Measurements from ENCODE around the gene SULT2B1.

SULT2B1 gene

GRCh38 chr19:48632692-48633147 is 80.7 kb downstream of the SULT2B1 start:
- in situ Hi-C loops (cut with MboI; ENCODE audit: low sequenced_read_pairs): no loop called here

GRCh38 chr19:48633148-48634035 is 81.4 kb downstream of the SULT2B1 start:
- in situ Hi-C loops (cut with MboI; ENCODE audit: low sequenced_read_pairs): no loop called here

DNA sequence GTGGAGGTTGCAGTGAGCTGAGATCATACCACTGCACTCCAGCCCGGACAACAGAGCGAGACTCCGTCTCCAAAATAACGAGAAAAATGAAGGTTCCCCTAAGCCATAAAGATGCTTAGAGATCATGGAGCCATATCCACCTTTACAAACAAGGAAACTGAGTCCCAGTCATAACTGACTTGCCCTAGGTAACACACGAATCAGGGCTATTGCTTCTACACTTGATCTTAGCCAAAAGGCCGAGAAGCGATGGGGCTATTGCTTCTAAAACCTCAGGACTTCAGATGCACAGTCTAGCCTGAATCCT is 82.0 kb downstream of the SULT2B1 start:
- in situ Hi-C loops (cut with MboI; ENCODE audit: low sequenced_read_pairs): no loop called here

DNA sequence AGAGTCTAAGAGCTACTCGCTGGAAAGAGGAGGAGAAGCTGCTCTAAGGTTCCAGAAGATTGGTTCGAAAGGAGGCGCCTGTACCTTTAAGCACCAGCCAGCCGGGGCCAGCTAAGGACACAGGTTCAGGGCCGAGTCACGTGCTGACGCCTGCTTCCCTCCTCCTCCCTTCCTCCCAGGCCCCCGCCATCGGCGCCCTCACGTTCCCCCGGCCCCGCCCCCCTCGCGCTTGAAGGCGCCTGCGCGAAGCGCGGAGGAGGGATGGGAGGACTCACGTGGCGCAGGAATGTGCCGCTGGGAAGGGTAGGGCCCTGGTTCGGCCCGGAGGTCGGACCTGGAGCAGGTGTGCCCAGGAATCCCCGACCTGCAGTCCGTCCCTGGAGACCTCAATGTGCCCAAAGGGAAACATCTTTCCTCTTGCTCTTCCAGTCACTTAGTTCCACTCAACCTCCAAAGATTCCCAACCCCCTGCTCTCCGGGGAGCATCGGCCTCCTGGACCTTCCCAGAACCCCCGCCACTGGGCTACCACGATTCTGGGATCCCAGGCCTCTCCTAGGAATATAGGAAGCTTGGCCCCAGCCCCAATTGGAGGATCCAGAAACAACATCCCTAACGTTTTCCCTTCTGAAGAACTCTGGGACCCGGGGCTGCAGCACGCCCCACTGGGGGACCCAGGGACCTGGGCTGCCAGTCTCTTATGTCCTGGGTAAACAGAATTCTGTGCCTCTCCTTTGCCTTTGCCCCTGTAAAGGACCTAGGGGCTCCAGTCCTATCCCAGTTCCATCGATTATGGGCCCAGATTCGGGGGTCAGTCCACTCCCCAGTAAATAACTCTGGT is 82.7 kb downstream of the SULT2B1 start:
- in situ Hi-C loops (cut with MboI; ENCODE audit: low sequenced_read_pairs): no loop called here

- in situ Hi-C loops (cut with MboI; ENCODE audit: low sequenced_read_pairs): no loop called here
Observed at GRCh38 chr19:48635263-48635965, 83.4 kb downstream of the SULT2B1 start.

GRCh38 chr19:48635966-48636858 is 84.2 kb downstream of the SULT2B1 start:
- in situ Hi-C loops (cut with MboI; ENCODE audit: low sequenced_read_pairs): no loop called here

GRCh38 chr19:48636859-48637448 is 85.0 kb downstream of the SULT2B1 start, which contains the start of gene DBP:
Gene DBP (minus strand): TSS chr19:48637379. CDS start chr19:48636994, 385 bp downstream.
- in situ Hi-C loops (cut with MboI; ENCODE audit: low sequenced_read_pairs): no loop called here

- in situ Hi-C loops (cut with MboI; ENCODE audit: low sequenced_read_pairs): no loop called here
Observed at GRCh38 chr19:48637449-48637947, 85.5 kb downstream of the SULT2B1 start.

DNA sequence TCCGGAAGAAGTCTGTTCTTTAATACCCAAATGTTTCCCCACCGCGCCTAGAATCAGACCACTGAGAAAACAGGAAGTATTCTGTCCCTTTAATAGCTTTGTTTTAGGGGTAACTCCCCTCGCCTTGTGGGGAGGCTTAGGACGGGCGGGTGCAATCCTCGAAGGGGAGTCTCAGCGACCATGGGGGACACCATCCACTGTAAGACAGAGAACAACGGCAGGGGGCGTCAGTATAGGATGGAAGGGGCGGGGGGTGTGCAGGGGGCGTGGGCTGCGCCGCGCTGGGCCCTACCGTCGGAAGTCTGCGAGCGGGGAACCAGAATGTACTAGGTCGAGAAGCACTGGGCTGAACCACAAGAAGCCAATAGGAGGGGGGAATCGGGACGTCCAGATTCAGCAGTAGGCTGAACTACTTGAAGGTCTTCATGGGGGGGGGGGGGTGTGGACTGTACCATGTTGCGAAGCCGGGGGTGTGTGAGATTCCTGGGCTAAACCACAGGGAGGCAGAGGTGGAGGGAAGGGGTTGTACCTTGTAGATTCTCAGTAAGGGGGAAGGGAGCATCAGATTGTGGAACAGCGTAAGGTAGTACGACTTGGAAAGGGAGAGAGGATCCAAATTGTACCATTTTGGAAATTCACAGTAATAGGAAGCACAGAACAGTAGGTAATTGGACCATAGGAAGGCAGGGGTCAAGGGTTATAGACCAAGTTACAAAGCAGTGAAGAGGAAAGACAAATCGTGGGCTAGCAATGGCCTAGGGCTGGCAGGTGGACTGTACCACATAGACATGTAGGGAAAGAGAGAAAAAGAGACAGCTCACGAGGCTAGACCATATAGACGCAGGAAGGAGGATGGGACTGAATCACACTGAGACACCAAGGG is 86.2 kb downstream of the SULT2B1 start:
- in situ Hi-C loops (cut with MboI; ENCODE audit: low sequenced_read_pairs): no loop called here

GRCh38 chr19:48638831-48639381 is 86.9 kb downstream of the SULT2B1 start:
- in situ Hi-C loops (cut with MboI; ENCODE audit: low sequenced_read_pairs): no loop called here

DNA sequence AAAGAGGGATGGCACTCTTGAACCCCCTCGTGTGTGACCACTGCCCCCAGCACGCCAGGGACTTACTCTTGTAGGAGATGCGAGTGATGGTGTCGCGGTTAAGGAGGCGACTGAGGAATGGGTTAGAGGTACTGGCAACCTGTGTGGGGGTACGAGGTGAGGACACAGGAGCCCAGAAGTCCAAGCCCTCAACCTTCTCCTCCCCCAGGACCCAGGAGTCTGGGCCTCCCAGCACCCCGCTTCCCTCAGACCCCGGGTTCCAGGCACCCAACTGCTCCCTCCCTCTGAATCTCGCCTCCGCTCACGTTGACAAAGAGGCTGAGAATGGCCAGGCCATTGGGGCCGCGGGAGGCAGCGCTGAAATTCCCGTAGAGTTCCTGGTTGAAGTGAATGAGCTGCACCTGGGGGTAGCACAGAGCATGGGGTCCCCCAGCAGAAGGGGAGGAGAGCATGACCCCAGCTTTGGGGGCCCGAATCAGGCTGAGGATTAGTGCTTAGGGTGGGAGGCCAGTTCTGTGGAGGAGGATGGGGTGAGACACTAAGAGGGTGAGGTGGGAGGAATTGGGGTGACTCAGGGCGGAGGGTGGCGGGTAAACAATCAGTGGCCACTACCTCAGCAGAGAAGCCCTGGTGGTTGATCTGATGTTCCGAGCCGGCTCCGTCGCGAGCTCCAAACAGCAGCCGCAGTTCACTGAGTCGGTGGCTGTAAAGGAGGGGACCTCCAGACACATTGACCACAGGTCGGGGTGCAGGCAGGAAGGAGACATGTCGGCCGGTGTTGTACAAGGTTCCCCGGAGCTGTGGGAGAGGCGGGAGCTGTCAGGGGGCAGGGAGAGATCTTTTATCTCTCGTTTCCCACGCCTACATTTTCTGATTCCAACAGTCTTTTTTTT is 87.8 kb downstream of the SULT2B1 start:
- in situ Hi-C loops (cut with MboI; ENCODE audit: low sequenced_read_pairs): no loop called here

- in situ Hi-C loops (cut with MboI; ENCODE audit: low sequenced_read_pairs): no loop called here
Observed at GRCh38 chr19:48641850-48642249, 89.9 kb downstream of the SULT2B1 start.

DNA sequence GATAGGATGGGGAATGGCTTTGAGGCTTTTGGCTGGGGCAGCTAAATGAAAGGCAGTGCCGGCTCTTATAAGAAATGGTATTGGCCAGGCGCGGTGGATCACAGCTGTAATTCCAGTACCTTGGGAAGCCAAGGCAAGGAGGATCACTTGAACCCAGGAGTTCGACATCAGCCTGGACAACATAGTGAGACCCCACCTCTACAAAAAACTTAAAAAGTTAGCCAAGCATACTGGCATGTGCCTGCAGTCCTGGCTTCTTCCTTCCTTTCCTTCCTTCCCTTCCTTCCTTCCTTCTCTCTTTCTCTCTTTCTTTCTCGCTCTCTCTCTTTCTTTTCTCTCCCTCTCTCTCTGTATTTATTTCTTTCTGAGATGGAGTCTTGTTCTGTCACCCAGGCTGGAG is 90.9 kb downstream of the SULT2B1 start:
- in situ Hi-C loops (cut with MboI; ENCODE audit: low sequenced_read_pairs): no loop called here

- in situ Hi-C loops (cut with MboI; ENCODE audit: low sequenced_read_pairs): no loop called here
Observed at GRCh38 chr19:48644355-48644754, 92.4 kb downstream of the SULT2B1 start.

DNA sequence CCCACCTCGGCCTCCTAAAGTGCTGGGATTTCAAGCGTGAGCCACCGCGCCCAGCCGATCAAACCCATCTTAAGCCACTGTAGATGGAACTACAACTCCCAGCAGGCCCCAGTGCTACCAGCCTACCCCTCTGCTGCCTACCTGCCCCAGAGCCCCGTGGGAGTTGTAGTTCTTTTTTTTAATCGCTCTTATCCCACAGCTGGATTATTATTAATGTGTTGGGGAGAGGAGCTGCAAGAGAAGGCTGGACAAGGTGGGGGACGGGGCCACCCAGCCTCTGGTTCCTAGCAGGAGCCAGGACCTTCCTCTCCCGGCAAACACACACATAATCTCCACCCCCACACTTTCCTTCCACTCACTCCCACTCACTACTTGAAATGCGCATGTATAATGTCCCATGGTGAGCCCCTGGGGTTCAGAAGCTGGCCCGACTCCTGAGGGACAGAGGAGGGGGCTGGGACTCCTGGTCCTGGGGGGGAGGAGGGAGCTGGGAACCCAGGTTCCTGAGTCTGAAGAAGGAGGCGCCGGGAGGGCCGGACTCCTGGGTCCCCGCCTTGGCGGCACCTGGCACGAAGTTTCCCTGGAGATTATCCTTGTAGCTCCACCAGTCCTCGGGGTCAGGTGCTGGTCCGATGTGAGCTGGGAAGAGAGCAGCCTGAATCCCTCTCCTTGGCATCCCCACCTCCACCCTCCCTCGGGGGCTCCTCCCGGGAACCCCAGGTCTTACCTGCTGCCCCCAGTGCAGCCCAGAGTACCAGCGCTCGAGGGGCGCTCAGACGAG is 93.1 kb downstream of the SULT2B1 start:
- in situ Hi-C loops (cut with MboI; ENCODE audit: low sequenced_read_pairs): no loop called here

- in situ Hi-C loops (cut with MboI; ENCODE audit: low sequenced_read_pairs): no loop called here
Observed at GRCh38 chr19:48645620-48646000, 93.6 kb downstream of the SULT2B1 start.

Measured in HL-60/S4 treated with phorbol 12-myristate 13-acetate at 8.2 ng/mL for 4 days and 3 days (cell line).